Breast epithelium (tissue), 4 donors: Measurements from ENCODE around the gene MPST. TPM values are rescaled to one million over a fixed set of nuclear protein-coding genes. Genes with fewer than 3 reads are reported as not detected.

Experiments used
- DNase-seq, 2 donors: peaks; one replicate each; pipeline ENCODE4 v3.0.0-alpha.2; 2019; ENCODE audit warnings: low spot score in 2 of 2
- H3K27ac ChIP-seq, 2 donors: fragments of 200-600 bp; sonication (generic) in 1 of 2; one replicate each; pipeline ENCODE4 v1.5.1; 2016 to 2019; ENCODE audit warnings: mild to moderate bottlenecking in 1 of 2
- H3K27me3 ChIP-seq, 2 donors: fragments of 200-600 bp; sonication (generic) in 1 of 2; one replicate each; pipeline versions ENCODE4 v1.5.1 to v1.6.0; 2017 to 2019; ENCODE audit warnings: control low read depth in 1 of 2, mild to moderate bottlenecking in 1 of 2
- H3K36me3 ChIP-seq: fragments of 200-600 bp; one replicate; pipeline ENCODE4 v1.5.1; 2019
- H3K4me1 ChIP-seq, 2 donors: fragments of 200-600 bp; sonication (generic); one replicate each; pipeline ENCODE4 v1.5.1; 2016 to 2019; ENCODE audit warnings: control low read depth in 1 of 2
- H3K4me3 ChIP-seq, 3 donors: fragments of 200-600 bp; sonication (generic); 1 replicate in 2 of 3; 2 replicates in 1 of 3; pipeline ENCODE4 v1.5.1; 2016 to 2019; ENCODE audit warnings: mild to moderate bottlenecking in 3 of 3, moderate library complexity in 2 of 3
- H3K9me3 ChIP-seq, 2 donors: fragments of 200-600 bp; sonication (generic) in 1 of 2; one replicate each; pipeline ENCODE4 v1.5.1; 2016 to 2019; ENCODE audit warnings: control low read depth in 1 of 2
- CTCF ChIP-seq, 3 donors: fragments of 450-650 bp; IDR thresholded peaks; one replicate each; pipeline ENCODE4 v1.5.1; 2016 to 2017; ENCODE audit warnings: antibody characterized with exemption in 3 of 3, mild to moderate bottlenecking in 3 of 3, moderate library complexity in 3 of 3
- POLR2A ChIP-seq: fragments of 450-650 bp; IDR thresholded peaks from one replicate; pipeline ENCODE4 v1.6.1; 2016; ENCODE audit warnings: antibody characterized with exemption, mild to moderate bottlenecking, moderate library complexity
- POLR2AphosphoS5 ChIP-seq, 3 donors: sonication (generic); formaldehyde crosslinking; IDR thresholded peaks; one replicate each; pipeline ENCODE4 v1.6.1; 2017; ENCODE audit warnings: antibody characterized with exemption in 3 of 3
- intact Hi-C: fragments of 100-400 bp; cut with DNase I; formaldehyde crosslinking; loops from one replicate; pipeline ENCODE4 v1.15.1; 2023; ENCODE audit warnings: low total_unique reads
- total RNA-seq, 3 donors: library from RNA; depleted of rRNA; stranded (reverse); fragments of >200 nt; gene quantifications; one replicate each; pipeline ENCODE4 v1.1.0, GENCODE V29; 2016

Gene MPST
- total RNA-seq, 3 donors from 2014 or later, result 72.0 to 175 (median 113) TPM

GRCh38 chr22:37061611-37062375, 42.3 kb downstream of the MPST start:
- Histone ChIP-seq H3K36me3 (no peaks in the 10 kb centered on the region), H3K4me1 (no peaks in the 10 kb centered on the region), H3K27ac (no peak overlapping the region), H3K27me3 (no peaks in the 10 kb centered on the region), H3K4me3 (no peak overlapping the region), H3K9me3 (no peaks in the 10 kb centered on the region)
- no peak for TF ChIP-seq CTCF (IDR thresholded peaks at IDR 0.05)
- TF ChIP-seq POLR2AphosphoS5 (IDR thresholded peaks at IDR 0.05), result no peak
- TF ChIP-seq POLR2A, result no peak
- DNase-seq, result no peak
- intact Hi-C loops, result no loop called here

GRCh38 chr22:37062376-37062675, 42.8 kb downstream of the MPST start:
- no peaks in the 10 kb centered on the region for H3K27me3 ChIP-seq
- intact Hi-C loops, result no loop called here
- TF ChIP-seq POLR2AphosphoS5 (IDR thresholded peaks at IDR 0.05) (no peak), POLR2A (no peak)

GRCh38 chr22:37062702-37063381, 43.3 kb downstream of the MPST start:
- TF ChIP-seq CTCF (IDR thresholded peaks at IDR 0.05) (no peak), POLR2A (no peak), POLR2AphosphoS5 (IDR thresholded peaks at IDR 0.05) (no peak)
- H3K4me1 ChIP-seq, result no peaks in the 10 kb centered on the region
- DNase-seq, result no peak
- H3K36me3 ChIP-seq, result no peaks in the 10 kb centered on the region
- H3K4me3 ChIP-seq, result no peak overlapping the region
- H3K27me3 ChIP-seq, result peaks cover 0 to 5% of the 10 kb centered on the region in 2 donors
- intact Hi-C loops, result no loop called here
- no peaks in the 10 kb centered on the region for H3K9me3 ChIP-seq
- H3K27ac ChIP-seq, result no peak overlapping the region

More at GRCh38 chr22:37062376-37062675, 42.8 kb downstream of the MPST start:
- DNase-seq, result no peak
- H3K9me3 ChIP-seq, result no peaks in the 10 kb centered on the region
- H3K4me3 ChIP-seq, result no peak overlapping the region
- no peaks in the 10 kb centered on the region for H3K36me3 ChIP-seq
- H3K27ac ChIP-seq, result no peak overlapping the region
- no peaks in the 10 kb centered on the region for H3K4me1 ChIP-seq

- H3K4me3 ChIP-seq, result no peak overlapping the region
- DNase-seq, result no peak
- no peak overlapping the region for H3K27ac ChIP-seq
- no peaks in the 10 kb centered on the region for H3K36me3 ChIP-seq
- peaks cover 0 to 14% of the 10 kb centered on the region in 2 donors for H3K27me3 ChIP-seq
- no peaks in the 10 kb centered on the region for H3K9me3 ChIP-seq
- intact Hi-C loops, result no loop called here
- TF ChIP-seq CTCF (IDR thresholded peaks at IDR 0.05), result no peak
- no peak for TF ChIP-seq POLR2A
- TF ChIP-seq POLR2AphosphoS5 (IDR thresholded peaks at IDR 0.05), result no peak
- H3K4me1 ChIP-seq, result no peaks in the 10 kb centered on the region
Observed at GRCh38 chr22:37063431-37064420, 44.2 kb downstream of the MPST start.

GRCh38 chr22:37064553-37064952, 45.0 kb downstream of the MPST start:
- DNase-seq, result no peak
- H3K36me3 ChIP-seq, result no peaks in the 10 kb centered on the region
- intact Hi-C loops, result no loop called here
- no peaks in the 10 kb centered on the region for H3K4me1 ChIP-seq
- no peaks in the 10 kb centered on the region for H3K9me3 ChIP-seq
- no peak for TF ChIP-seq POLR2A
- no peak for TF ChIP-seq CTCF (IDR thresholded peaks at IDR 0.05)
- TF ChIP-seq POLR2AphosphoS5 (IDR thresholded peaks at IDR 0.05), result no peak
- peaks cover 2 to 22% of the 10 kb centered on the region in 2 donors for H3K27me3 ChIP-seq
- H3K27ac ChIP-seq, result no peak overlapping the region
- H3K4me3 ChIP-seq, result no peak overlapping the region
